ENCODE data around the gene COPS2.
"Not testable (repeated sequence)": the region's sequence is repeated elsewhere in the genome, so short reads cannot be mapped to it uniquely, and the experiment has no call there.

Gene COPS2

DNA sequence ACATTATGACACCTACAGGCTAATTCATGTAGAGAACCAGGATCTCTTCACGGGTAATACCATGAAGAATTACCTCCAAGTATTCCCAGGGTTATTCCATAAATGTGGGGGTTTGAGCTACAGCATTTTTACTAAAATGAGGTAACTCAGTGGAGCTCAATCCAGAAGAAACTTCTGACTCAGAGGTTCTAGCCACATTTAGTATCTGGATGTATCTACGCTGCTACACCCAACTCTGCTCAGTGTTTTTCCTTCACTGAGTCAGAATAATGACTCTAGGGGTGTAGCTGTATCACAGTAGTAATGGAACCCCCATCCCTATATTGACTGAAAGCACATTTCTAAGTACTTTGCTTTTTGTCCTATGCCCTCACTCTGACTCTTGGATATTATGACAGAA lies 52.4 kb downstream of the COPS2 start:
- FAIRE-seq: no peak

DNA sequence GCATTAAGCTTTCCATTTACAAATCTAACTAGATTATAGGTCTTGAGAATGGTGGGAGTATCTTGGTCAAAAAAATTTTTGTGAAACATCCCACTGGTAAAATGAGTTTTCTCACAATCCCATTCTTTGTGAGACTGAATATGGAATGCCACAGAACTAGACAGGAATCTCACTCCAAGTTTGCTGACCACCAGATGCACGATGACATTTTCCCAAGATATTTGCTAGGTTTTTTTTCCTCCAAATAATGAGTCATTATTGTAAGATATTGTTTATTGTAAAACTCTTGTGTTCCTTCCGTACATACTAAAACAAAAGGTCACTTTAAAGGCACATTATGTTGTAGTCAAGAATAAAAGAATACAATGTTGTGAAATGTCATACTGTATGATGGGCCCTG lies 53.9 kb downstream of the COPS2 start:
- FAIRE-seq: no peak

DNA sequence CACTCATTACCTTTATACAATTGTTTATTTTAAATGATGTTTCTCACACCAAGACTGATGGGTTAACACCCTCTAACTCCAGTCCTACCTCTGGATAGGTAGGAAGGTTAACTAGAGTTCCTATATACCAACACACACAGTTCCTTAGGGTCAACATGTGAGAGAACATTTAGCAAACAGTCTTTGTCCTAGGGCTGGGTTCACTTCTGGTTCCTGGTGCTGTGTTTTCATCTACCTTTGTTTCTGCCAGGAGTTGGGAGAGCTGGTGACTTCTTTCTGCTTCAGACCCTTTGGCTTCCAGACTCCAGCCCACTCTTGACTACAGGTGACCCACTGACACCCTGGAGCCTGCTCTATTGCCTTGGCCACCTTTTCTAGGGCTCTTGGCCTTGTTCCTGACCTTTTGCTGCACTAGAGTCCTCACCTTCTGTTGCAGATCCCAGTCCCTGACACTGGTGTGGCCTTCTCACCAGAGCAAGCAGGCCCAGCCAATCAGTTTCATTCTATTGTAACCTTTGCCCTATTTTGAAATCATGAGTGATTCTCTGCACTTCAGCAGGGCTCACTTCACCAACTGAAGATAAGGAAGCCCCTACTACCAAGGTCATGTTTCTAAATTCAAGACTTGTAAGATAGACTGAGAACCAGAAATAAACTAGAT lies 59.2 kb downstream of the COPS2 start:
- FAIRE-seq: no peak

DNA sequence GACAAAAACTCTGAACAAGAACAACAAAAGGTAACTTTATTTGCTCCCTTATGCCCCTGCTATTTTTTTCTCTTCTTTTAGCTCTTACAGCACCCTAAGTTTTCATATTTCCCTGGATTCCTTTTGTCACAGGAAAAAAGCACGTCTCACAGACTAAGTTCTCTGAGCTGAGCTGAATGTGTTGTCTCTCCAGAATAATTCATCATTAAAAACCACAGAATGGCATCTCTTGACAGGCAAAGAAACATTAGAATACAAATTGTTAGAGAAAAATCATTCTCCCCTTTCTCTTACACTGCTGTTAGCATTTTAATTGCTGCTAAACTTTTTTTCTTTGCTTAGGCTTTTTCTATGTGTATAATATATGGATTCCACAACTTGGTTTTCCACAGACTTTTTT lies 60.5 kb downstream of the COPS2 start:
- no peak for FAIRE-seq

DNA sequence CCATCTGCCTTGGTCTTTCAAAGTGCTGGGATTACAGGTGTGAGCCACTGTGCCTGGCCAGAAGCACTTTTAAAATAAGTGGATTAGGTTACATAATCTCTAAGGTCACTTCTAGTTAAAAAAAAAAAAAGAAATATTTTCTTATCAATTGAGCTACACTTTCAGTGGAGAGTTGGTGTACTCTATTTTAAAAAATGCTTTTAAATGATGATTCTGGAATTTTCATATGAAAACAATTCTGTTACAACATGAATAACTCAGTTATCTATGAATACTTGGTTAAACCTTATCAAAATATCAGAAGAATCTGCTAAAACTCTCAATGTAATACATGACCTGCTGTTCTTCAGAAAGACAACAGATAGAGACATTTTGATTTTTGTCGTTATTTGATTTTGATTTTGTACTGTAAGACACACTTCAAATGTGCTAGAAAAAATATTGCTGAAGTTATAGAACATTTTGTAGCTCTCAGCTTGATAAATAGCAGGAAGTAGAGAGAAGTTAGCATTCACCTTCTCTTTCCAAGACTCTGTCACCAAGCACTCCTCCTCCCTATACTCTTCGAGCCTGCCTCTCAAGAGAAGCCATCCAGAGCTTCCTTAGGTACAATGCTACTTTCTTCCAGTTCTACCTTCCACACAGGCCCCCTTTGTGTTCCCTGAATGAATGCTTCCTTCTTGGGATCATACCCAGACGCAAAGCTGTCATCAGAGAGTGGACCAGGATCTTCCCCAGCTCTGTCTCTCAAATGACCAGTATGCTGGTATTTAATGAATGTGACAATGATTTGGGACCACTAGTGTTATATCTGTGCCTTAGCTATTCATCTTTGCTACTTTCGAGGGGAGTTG lies 61.9 kb downstream of the COPS2 start:
- no peak for FAIRE-seq

DNA sequence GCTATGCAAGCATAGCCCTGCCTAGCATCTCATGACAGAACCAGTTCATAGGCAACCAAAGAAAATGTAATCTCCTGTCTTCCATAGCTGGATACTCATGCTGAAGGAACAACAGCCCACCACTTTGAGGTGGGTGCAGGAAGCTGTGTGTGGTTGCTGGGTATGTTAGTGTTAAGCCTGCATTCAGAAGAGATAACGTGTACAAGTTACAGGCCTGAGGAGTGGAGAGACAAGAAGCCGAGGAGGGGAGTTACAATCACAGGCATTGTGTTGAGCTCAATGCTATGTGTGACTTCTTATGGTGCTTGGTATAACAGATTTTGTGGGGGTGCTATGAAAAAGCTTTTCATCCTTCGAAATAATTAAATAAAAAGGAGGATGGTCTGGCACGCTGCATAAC lies 66.4 kb downstream of the COPS2 start:
- FAIRE-seq: no peak

DNA sequence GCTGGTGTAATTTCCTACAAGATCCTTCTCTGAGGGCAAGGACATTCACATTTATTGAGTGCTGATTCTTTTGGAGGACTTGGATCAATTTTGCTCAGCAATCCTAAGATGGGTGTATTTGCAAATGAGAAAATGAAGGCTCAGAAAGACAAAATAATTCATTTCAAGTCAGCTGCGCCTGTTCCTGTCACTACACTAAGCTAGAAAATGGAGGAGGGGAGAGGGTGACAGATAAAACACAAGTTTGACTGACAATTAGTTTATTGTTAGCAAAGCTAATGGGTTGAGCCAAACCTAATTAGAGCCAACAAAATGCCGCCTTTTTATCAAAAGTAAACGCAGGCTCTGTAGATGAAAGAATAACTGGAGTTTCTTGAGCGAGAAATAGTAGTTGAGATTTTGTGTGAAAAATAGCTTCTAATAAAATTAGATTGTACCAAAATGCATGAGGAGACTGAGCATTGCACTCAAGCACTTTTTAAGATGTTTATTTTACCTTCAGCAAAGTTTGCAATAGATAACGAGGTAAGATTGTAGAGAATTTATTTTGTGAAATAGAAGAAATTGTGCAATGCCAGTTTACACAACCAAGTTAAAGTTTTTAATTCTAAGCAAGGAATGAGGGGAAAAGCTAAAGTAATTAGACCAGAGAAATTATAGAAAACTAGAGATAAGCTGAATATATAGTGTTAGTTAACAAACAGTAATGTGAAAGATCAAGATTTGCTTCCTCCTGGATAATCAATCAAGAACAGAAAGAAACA lies 69.5 kb downstream of the COPS2 start:
- no peak for FAIRE-seq

DNA sequence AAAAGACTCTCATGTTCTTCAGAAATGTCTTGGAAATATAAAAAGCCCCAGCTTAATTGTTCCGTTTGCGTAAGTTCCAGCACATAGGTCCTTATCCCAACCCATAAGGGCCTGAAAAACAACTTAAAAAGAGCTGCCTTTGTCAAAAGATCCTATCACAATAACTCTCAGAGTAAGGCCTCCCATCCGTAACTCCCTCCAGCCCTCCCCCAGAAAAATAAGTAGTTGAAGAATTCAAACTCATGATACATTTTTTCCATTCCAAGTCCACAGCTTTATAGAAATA lies 71.2 kb downstream of the COPS2 start:
- FAIRE-seq: no peak

DNA sequence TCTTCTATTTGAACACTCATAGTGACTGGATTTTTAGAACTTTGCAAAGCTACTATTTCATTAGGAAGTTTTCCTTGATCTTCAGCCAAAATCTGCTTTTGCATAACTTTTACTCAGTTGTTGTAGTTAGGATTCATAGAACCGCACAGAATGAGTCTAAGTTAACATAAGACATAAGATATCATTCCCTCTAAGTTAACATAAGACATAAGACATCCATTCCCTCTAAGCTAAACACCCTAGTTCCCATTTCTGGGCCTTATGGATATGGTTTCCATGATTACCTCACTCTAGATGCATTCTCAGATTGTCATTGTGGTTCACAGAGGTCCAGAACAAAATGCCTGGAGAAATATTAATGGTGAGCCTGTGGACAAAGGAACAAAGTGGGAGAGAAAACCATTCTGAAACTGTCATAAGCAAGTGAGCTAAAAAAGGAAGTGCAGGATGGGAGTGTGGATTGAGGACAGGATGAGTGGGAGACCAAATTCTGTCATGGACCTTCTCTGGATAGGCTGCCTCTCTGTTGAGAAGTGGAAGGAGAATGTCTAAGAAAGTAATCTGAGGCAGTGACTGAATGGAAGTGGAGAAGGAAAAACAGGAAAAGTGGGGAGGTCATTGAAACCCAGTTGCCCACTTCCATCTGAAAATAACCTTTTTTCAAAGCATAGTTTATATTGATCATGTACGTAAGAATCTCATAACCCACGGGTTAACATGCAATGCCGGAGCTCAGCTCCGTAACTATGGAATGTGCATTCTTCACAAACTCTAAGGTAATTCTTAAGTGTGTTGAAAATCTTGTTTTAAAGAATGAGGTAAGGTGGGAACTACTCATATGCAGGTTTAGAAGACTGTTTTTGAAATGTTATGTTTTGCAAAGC lies 71.8 kb downstream of the COPS2 start:
- no peak for FAIRE-seq

DNA sequence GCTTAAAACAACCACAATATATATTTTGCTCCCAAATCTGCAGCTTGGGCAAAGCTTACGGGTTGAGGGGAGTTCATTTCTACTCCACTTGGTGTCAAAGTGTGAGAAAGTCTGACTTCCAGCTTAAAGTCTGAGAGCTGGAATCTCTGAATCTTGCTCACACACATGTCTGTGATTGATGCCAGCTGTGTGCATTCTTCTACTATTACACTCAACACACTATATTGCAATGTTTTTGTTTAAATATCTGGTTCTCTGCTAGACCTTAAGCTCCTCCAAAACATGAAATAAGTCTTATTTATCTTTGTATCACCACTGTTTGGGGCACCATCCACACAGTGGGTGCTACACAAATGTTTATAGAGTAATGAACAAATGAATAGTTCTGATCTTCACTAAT lies 72.4 kb downstream of the COPS2 start:
- no peak for FAIRE-seq

DNA sequence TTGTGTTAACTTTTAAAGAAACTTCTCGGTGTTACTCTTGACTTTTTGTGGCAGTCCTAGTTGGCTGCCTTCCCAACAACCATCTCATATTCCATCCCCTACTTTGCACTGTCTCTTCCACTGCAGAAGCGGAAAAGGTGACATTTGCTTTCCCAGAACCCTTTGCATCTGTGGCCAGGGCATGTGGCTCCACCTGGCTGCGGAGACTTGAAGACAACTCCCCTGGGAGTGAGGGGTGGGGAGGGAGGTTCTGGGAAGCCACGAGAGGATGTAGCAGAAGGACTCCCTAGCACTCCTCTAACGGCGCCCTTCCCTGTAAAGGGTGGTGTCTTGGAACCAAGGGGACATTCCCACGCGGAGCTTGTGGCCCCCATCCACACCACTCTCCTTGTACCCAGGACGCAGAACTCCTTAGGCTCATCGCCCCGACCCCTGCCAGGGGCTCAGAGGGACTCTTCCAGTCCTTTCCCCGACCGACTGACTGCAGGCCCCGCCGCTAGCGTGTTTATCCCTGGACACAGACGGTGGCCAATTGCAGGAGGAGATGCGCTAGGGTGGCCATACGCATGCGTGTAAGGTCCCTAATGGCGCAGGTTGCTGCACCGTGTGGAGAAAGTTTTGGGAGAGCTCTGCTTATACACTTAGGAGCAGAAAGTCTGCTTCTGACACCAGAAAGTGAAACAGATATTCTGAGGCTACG lies 75.9 kb downstream of the COPS2 start:
- FAIRE-seq: no peak

DNA sequence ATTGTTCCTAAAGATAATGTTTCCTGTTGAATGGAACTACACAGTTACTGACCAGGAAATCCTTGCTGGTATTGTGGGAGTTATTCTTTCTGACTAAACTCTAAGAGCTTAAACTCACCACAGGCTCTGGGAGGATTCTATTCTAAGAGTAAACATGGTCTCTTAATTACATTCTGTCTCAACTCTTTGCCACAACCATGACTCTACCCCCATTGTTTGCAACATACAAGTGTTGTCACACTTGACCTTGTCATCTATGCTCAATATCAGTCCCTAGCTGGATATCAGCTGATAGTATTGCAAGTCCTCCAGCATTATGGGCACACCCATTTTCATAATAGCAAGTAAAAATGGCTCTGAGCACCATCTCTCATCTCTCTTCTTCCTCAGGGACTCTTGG lies 79.5 kb downstream of the COPS2 start:
- no peak for FAIRE-seq

DNA sequence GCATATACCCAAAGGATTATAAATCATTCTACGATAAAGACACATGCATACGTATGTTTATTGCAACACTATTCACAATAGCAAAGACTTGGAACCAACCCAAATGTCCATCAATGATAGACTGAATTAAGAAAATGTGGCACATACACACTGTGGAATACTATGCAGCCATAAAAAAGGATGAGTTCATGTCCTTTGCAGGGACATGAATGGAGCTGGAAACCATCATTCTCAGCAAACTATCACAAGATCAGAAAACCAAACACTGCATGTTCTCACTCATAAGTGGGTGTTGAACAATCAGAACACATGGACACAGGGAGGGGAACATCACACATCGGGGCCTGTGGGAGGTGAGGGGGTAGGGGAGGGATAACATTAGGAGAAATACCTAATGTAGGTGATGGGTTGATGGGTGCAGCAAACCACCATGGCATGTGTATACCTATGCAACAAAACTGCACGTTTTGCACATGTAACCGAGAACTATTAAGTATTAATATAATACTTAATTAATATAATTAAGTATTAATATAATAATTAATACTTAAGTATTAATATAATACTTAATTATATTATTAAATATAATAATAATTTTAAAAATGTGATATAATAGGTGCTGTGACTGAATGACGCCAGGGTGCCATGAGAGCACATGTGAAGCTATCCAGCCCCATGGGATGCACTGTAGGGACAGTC lies 80.7 kb downstream of the COPS2 start:
- not testable (repeated sequence) for FAIRE-seq

All from colon (tissue), 2 donors.